Astrocyte (in vitro differentiated cells and primary cell): ENCODE results near the gene MYO19. TPM values are rescaled to one million over a fixed set of nuclear protein-coding genes. Genes with fewer than 3 reads are reported as not detected.

Experiments used
- DNase-seq: peaks from one replicate; pipeline ENCODE4 v3.0.0-alpha.2; 2010; ENCODE audit warnings: low read depth
- FAIRE-seq: peaks from 2 replicates; lab custom pipeline; 2011; peaks lifted over from hg19 to GRCh38; lab: Jason Lieb, UNC
- H2AFZ ChIP-seq: 2 replicates; pipeline ENCODE4 v1.6.0; 2012; ENCODE audit warnings: low read depth, low read length, inconsistent platforms
- H3K27ac ChIP-seq: 2 replicates; pipeline ENCODE4 v1.5.1; 2011; ENCODE audit warnings: low read depth, low read length, inconsistent platforms
- H3K27me3 ChIP-seq: 2 replicates; pipeline ENCODE4 v1.6.0; 2011; ENCODE audit warnings: low read length, inconsistent platforms; ENCODE audit not compliant: insufficient read depth
- H3K36me3 ChIP-seq: 2 replicates; pipeline ENCODE4 v1.5.1; 2011; ENCODE audit warnings: low read length, inconsistent platforms; ENCODE audit not compliant: insufficient read depth
- H3K4me1 ChIP-seq: 2 replicates; pipeline ENCODE4 v1.5.1; 2011; ENCODE audit warnings: low read length, inconsistent platforms; ENCODE audit not compliant: insufficient read depth
- H3K4me2 ChIP-seq: 2 replicates; pipeline ENCODE4 v1.6.0; 2012; ENCODE audit warnings: low read length, inconsistent platforms
- H3K4me3 ChIP-seq: 2 replicates; pipeline ENCODE4 v1.5.1; 2011; ENCODE audit warnings: low read depth, mild to moderate bottlenecking, low read length, inconsistent platforms; ENCODE audit not compliant: insufficient read depth
- H3K79me2 ChIP-seq: 2 replicates; pipeline ENCODE4 v1.6.0; 2012; ENCODE audit warnings: mild to moderate bottlenecking, low read length, inconsistent platforms; ENCODE audit not compliant: insufficient read depth
- H3K9ac ChIP-seq: 2 replicates; pipeline ENCODE4 v1.6.0; 2012; ENCODE audit warnings: mild to moderate bottlenecking, low read length, inconsistent platforms
- H3K9me3 ChIP-seq: 2 replicates; pipeline ENCODE4 v1.5.1; 2012; ENCODE audit warnings: low read depth, mild to moderate bottlenecking, low read length, inconsistent platforms; ENCODE audit not compliant: insufficient read depth
- H4K20me1 ChIP-seq: 2 replicates; pipeline ENCODE4 v1.6.0; 2012; ENCODE audit warnings: low read length, inconsistent platforms; ENCODE audit not compliant: insufficient read depth
- H3K27ac Mint-ChIP-seq: one replicate; pipeline ENCODE4 v1.8.0; 2021; ENCODE audit warnings: mild to moderate bottlenecking, mixed read lengths; ENCODE audit not compliant: unreplicated experiment
- H3K27me3 Mint-ChIP-seq: one replicate; pipeline ENCODE4 v1.8.0; 2021; ENCODE audit warnings: low read depth, mixed read lengths; ENCODE audit not compliant: unreplicated experiment
- H3K36me3 Mint-ChIP-seq: one replicate; pipeline ENCODE4 v1.8.0; 2021; ENCODE audit warnings: low read depth, mixed read lengths; ENCODE audit not compliant: unreplicated experiment
- H3K4me1 Mint-ChIP-seq: one replicate; pipeline ENCODE4 v1.8.0; 2021; ENCODE audit warnings: low read depth, mixed read lengths; ENCODE audit not compliant: unreplicated experiment
- H3K4me3 Mint-ChIP-seq: one replicate; pipeline ENCODE4 v1.8.0; 2021; ENCODE audit warnings: mild to moderate bottlenecking, moderate library complexity, mixed read lengths; ENCODE audit not compliant: unreplicated experiment
- H3K9me3 Mint-ChIP-seq: one replicate; pipeline ENCODE4 v1.8.0; 2021; ENCODE audit warnings: mild to moderate bottlenecking, mixed read lengths; ENCODE audit not compliant: unreplicated experiment
- EZH2 ChIP-seq: IDR thresholded peaks from 2 replicates; pipeline ENCODE4 v1.6.1; 2012; ENCODE audit warnings: mild to moderate bottlenecking, low read length, inconsistent platforms; ENCODE audit not compliant: insufficient read depth
- total RNA-seq: library from RNA; stranded (reverse); gene quantifications from 2 replicates; pipeline ENCODE4 v1.2.1, GENCODE V29; 2021
- TF ChIP-seq, protein P1 (sequence below): IDR thresholded peaks from 2 replicates; pipeline ENCODE4 v1.5.1; 2011; ENCODE audit warnings: low read depth, mild to moderate bottlenecking, inconsistent platforms, low read length, moderate library complexity; ENCODE audit not compliant: insufficient read depth

Gene MYO19
- total RNA-seq, 1 donor from 2014 or later: 42.9 TPM

DNA sequence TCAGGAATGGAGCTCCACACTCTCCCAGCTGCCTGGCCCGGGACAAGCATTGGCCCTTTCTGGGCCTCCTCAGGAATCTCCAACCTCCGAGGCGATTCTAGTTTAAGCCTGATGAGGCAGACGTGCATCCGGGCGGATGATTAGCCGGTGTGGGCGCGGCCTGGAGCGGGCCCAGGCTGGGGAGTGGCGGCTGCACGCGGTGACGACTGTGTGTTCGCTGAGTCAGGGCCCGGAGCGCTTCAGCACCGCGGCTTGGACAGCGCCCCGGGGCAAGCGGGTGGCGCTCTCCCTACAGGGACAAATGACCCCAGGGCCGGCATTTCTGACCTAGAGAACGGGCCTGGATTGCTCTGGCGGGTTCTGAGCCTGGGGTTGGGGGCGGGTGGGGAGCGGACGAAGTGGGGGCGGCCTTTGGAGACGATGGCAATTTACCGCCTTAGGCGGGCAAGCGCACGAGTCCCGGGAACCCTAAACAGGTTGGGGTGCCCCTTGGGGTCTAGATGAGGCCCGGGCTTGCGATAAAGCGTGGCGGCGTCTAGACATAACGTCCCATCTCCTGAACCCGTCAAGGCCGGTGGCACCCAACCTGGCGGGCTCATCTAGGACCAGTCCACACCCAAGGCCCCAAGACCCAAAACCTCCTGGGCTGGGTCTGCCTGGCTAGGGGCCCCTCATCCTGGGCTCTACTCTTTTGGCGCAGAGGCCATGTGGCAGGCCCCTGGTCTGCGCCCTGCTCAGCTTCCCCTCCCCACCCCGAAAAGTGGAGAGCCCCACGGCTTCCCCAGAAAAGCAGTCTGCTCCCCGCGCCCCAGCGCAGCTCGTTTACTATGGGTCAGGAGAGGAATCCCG lies 70.5 kb downstream of the MYO19 start:
- no peak overlapping the region for H3K27ac Mint-ChIP-seq
- H3K36me3 Mint-ChIP-seq: no peaks in the 10 kb centered on the region
- no peaks in the 10 kb centered on the region for H3K4me1 Mint-ChIP-seq
- Histone ChIP-seq H3K4me1 (no peaks in the 10 kb centered on the region), H3K36me3 (no peaks in the 10 kb centered on the region), H2AFZ (no peak overlapping the region), H3K27me3 (peaks cover 9% of the 10 kb centered on the region), H4K20me1 (no peaks in the 10 kb centered on the region), H3K4me2 (peak overlapping the region; percentile 36), H3K9ac (no peak overlapping the region), H3K79me2 (no peaks in the 10 kb centered on the region), H3K27ac (no peak overlapping the region), H3K4me3 (no peak overlapping the region), H3K9me3 (no peaks in the 10 kb centered on the region)
- peaks cover 9% of the 10 kb centered on the region for H3K9me3 Mint-ChIP-seq
- TF ChIP-seq, protein P1, sequence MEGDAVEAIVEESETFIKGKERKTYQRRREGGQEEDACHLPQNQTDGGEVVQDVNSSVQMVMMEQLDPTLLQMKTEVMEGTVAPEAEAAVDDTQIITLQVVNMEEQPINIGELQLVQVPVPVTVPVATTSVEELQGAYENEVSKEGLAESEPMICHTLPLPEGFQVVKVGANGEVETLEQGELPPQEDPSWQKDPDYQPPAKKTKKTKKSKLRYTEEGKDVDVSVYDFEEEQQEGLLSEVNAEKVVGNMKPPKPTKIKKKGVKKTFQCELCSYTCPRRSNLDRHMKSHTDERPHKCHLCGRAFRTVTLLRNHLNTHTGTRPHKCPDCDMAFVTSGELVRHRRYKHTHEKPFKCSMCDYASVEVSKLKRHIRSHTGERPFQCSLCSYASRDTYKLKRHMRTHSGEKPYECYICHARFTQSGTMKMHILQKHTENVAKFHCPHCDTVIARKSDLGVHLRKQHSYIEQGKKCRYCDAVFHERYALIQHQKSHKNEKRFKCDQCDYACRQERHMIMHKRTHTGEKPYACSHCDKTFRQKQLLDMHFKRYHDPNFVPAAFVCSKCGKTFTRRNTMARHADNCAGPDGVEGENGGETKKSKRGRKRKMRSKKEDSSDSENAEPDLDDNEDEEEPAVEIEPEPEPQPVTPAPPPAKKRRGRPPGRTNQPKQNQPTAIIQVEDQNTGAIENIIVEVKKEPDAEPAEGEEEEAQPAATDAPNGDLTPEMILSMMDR: no peak
- TF ChIP-seq EZH2: no peak
- H3K27me3 Mint-ChIP-seq: peaks cover 68% of the 10 kb centered on the region
- DNase-seq (peak; percentile 59), FAIRE-seq (no peak)
- no peak overlapping the region for H3K4me3 Mint-ChIP-seq

DNA sequence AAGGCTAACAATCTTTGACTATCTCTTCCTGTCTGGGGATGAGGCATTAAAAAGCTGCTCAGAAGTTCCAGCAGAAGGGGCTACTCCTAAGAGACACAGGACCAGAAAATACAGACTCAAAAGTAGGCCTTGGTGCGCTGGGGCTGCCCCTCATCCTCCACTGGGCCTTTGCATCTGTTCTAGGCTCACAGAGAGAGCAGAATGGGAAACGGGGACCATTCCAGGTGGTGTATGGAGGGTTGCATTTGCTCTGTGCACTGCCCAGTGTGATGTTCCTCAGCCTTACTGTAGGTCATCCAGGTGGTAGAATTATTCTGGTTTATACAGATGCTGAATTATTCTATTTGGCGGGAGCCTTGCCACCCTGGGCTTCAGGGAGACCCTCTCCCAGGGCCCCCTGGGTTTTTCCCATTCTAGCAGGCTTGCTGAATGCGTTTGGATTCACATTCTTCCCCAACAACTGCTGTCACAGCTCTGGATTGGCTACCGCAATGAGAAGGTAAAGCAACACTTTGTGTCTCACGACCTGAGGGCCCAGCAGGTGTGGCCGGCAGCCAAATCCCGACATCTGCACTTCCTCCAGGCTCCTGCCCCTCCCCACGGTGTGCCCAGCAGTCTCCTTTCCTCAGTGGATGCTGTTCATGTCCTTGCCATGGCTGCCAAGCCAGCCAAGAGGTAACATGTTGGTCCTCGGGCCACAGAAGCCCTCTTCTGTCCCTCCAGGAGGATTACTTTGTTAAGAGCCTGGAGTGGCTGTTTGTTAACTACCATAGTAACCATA lies 73.1 kb downstream of the MYO19 start:
- no peaks in the 10 kb centered on the region for H3K4me1 Mint-ChIP-seq
- TF ChIP-seq EZH2: no peak
- TF ChIP-seq, protein P1: no peak
- Histone ChIP-seq H3K4me3 (no peak overlapping the region), H4K20me1 (no peaks in the 10 kb centered on the region), H3K9ac (no peak overlapping the region), H3K27ac (no peak overlapping the region), H3K4me2 (no peak overlapping the region), H3K9me3 (no peaks in the 10 kb centered on the region), H3K4me1 (no peaks in the 10 kb centered on the region), H3K27me3 (peaks cover 4% of the 10 kb centered on the region), H2AFZ (no peak overlapping the region), H3K79me2 (no peaks in the 10 kb centered on the region), H3K36me3 (no peaks in the 10 kb centered on the region)
- no peak for FAIRE-seq
- H3K9me3 Mint-ChIP-seq: peaks cover 9% of the 10 kb centered on the region
- peak overlapping the region; percentile 47 for H3K27ac Mint-ChIP-seq
- no peak overlapping the region for H3K4me3 Mint-ChIP-seq
- no peaks in the 10 kb centered on the region for H3K36me3 Mint-ChIP-seq
- no peak for DNase-seq
- peaks cover 49% of the 10 kb centered on the region for H3K27me3 Mint-ChIP-seq
